ENCODE measurements around the gene GDF10. TPM values are rescaled to one million over a fixed set of nuclear protein-coding genes. Genes with fewer than 3 reads are reported as not detected.
A peak's percentile ranks its signal among the peaks of the same experiment; 100 is the strongest.

Gene GDF10
- total RNA-seq, 1 donor from 2014 or later = 1.7 TPM

DNA sequence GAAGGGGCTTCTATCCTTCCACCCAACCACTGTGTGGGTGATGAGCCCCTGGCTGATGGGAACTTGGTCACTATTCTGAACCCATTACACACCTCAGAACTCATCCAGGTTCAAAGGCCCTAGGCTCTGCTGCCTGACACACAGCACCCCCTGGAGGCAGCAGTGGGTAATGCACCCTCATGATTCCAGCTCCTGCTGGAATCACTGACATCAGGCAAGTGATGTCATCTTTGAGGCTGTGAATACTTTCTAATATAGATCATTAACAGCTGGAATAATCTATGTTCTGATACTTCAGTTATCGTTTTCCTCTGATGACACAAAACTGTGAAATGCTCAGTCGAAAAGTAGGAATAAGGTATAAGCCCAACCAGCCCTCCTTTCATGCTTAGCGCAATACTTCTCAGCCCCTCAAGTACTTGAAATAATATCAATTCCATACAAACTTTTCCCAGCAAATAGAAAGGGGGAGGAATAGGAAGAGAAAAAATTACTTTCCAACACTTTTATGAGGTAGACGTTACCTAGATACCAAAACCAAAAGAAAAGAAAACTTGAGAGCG is 40.7 kb downstream of the GDF10 start:
- peak; percentile 77 for DNase-seq (ENCODE audit: low spot score)
- intact Hi-C loops (cut with DNase I) = no loop called here

DNA sequence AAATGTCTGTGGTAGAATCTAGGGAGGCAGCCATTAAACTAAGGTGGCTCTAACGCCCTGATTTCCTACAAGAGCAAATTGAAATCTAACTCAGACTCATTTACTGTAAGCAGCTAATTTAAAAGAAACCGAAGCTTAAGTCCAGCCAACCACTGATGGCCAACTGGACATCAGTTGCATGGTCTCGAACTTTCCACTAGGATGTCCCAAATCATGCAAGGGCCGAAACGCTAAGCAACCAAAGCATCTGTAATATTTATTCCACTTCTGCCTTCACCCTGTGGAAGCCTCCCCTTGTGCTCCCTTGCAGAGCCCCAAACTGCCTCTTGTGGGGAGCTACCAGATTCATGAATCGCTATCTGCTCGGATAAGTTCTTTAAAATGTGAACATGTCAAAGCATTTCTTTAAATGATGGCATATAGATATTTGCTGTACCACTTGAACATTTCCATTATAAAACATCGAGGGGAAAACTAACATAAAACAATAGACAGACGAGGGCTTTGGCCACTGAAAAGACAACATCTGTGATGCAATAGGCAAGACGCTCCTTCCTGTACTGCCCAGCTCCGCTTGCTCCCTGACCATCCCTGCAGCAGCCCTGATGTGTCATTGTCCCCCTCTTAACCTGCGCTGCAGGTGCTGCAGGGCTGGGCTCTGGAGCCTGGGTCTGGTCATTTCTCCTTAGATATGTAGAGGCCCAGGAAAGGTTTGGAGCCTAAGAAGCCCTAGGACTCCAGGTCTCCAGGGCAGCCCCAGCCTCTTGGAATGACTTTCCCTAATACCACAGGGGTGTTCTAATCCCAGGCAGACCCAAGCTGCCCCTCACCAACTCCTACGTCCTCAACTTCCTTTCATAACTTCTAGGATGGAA is 45.2 kb downstream of the GDF10 start:
- peak; percentile 61 for DNase-seq (ENCODE audit: low spot score)
- intact Hi-C loops (cut with DNase I) = no loop called here

GRCh38 chr10:47346581-47347302 is 46.7 kb downstream of the GDF10 start:
- intact Hi-C loops (cut with DNase I) = no loop called here
- DNase-seq (ENCODE audit: low spot score) = peak; percentile 63

DNA sequence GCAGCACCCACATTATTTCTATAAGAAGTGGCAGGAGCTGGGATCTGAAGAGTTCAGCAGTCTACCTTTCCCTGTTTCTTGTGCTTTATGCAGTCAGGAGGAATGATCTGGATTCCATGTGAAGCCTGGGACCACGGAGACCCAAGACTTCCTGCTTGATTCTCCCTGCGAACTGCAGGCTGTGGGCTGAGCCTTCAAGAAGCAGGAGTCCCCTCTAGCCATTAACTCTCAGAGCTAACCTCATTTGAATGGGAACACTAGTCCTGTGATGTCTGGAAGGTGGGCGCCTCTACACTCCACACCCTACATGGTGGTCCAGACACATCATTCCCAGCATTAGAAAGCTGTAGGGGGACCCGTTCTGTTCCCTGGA is 47.3 kb downstream of the GDF10 start:
- DNase-seq (ENCODE audit: low spot score) = peak; percentile 36
- intact Hi-C loops (cut with DNase I) = no loop called here

DNA sequence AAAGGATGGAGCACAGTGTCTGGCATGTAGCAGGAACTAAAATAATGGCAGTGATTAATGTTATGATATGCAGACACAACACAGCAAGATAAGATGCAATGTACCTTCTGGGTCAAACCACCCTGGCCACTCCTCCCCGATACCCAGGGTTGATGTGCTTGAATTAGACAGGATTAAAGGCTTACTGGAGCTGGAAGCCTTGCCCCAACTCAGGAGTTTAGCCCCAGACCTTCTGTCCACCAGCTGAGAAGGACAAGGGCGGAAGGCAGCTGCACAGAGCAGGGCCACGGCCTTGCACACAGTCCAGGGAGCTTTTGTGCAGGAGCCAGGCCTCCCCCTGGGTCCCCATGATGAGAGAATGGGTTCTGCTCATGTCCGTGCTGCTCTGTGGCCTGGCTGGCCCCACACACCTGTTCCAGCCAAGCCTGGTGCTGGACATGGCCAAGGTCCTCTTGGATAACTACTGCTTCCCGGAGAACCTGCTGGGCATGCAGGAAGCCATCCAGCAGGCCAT is 48.2 kb downstream of the GDF10 start, which contains the start of gene RBP3:
RBP3 (plus strand) TSS at position 226 of the 514 bp plus-strand sequence; CDS start at position 348, 122 bp downstream.
- peak; percentile 20 for DNase-seq (ENCODE audit: low spot score)
- intact Hi-C loops (cut with DNase I) = no loop called here

- peak; percentile 67 for DNase-seq (ENCODE audit: low spot score)
- intact Hi-C loops (cut with DNase I) = no loop called here
Observed at GRCh38 chr10:47348661-47349470, 48.9 kb downstream of the GDF10 start.

DNA sequence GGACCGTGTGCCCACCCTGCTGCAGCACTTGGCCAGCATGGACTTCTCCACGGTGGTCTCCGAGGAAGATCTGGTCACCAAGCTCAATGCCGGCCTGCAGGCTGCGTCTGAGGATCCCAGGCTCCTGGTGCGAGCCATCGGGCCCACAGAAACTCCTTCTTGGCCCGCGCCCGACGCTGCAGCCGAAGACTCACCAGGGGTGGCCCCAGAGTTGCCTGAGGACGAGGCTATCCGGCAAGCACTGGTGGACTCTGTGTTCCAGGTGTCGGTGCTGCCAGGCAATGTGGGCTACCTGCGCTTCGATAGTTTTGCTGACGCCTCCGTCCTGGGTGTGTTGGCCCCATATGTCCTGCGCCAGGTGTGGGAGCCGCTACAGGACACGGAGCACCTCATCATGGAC is 49.5 kb downstream of the GDF10 start:
- DNase-seq (ENCODE audit: low spot score) = peak; percentile 69
- intact Hi-C loops (cut with DNase I) = no loop called here

DNA sequence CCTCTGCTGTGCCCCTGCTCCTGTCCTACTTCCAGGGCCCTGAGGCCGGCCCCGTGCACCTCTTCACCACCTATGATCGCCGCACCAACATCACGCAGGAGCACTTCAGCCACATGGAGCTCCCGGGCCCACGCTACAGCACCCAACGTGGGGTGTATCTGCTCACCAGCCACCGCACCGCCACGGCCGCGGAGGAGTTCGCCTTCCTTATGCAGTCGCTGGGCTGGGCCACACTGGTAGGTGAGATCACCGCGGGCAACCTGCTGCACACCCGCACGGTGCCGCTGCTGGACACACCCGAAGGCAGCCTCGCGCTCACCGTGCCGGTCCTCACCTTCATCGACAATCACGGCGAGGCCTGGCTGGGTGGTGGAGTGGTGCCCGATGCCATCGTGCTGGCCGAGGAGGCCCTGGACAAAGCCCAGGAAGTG is 50.0 kb downstream of the GDF10 start:
- intact Hi-C loops (cut with DNase I) = no loop called here
- peak; percentile 66 for DNase-seq (ENCODE audit: low spot score)

GRCh38 chr10:47350671-47351640 is 51.0 kb downstream of the GDF10 start:
- intact Hi-C loops (cut with DNase I) = no loop called here
- DNase-seq (ENCODE audit: low spot score) = peak; percentile 64

DNA sequence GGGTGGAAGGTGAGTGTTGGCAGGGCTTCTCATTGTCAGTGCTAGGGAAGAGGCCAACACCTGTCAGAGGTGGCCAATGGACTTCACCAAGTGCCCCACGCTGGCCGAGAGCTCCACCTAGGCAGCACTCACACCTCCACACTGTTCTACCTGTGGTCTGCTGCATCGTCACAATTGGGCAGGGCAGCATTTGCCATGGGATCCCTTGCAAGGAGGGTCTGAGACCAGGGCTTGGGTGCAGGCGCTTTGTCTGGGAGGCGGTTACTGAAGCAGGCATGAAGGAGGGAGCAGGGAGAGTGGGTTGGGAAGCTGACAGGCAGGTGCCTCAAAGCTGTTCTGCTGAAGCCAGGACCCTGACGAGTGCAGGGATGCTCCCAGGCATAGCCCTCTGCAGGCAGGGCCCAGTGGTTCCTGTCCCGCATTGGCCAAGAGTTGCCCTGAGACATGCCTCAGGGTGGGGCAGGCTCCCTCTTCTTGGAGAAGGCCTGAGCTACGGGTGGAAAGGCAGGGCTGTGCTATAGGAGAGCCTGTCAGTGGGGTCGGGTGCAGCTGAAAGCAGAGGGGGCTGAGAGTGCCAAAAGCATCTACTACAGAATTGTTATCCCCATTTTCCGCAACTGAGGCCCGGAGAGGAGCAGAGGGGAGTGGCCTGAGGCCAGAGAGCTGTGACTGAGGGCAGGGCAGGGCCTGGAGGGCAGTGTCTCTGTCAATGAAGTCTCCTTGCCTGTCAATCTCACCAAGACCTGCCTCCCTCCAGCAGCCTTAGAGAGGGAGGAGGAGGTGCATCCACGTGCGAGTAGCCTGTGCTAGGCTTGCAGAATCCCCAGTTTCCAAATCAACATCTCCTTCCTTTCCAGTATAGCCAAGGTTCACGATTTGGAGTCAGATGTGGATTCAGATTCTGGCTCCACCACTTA is 52.2 kb downstream of the GDF10 start:
- intact Hi-C loops (cut with DNase I) = no loop called here
- peak; percentile 68 for DNase-seq (ENCODE audit: low spot score)

GRCh38 chr10:47353351-47353750 is 53.4 kb downstream of the GDF10 start:
- peak; percentile 69 for DNase-seq (ENCODE audit: low spot score)
- intact Hi-C loops (cut with DNase I) = no loop called here

GRCh38 chr10:47354165-47354564 is 54.2 kb downstream of the GDF10 start:
- DNase-seq (ENCODE audit: low spot score) = peak; percentile 35
- intact Hi-C loops (cut with DNase I) = no loop called here

DNA sequence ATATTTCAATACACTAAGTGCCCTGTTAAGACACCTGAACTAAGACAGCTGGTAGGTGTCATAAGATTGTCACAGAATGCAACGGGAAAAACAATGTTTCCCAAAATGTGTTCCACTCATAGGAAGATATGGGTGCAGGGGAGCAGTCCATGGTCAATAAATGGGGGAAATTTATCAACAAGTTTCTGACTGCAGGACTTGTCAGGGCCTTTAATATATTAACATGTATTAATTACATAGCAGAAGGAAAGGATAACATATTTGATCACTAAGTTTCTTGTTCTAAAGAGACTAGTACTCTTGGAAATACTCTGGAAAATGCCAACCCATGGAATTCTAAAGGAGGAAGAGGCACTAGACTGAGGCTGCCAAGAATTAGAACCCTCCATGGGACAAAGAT is 54.9 kb downstream of the GDF10 start:
- intact Hi-C loops (cut with DNase I) = no loop called here
- DNase-seq (ENCODE audit: low spot score) = no peak

- DNase-seq (ENCODE audit: low spot score) = peak; percentile 20
- intact Hi-C loops (cut with DNase I) = no loop called here
Observed at GRCh38 chr10:47356708-47357107, 56.7 kb downstream of the GDF10 start.

- peak; percentile 61 for DNase-seq (ENCODE audit: low spot score)
Observed at GRCh38 chr10:47357131-47357582, 57.2 kb downstream of the GDF10 start.

DNA sequence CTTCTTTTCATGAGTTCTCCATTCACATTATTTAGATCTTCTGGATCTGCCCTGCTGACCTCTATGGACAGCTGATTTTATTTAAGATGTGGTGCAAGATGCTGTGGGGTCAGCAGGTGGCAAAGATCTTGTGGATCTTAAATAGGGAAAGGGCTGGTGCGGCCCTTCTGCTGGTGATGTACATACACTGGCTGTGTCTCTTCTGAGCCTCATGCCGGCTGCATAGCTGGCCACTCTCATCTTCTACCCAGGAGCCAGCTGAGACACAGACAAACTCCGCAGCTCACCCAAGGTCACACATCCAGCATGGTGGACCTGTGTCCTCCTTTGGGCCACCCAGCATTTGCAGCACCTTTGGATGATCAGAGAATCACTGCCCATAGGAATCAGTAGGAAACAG is 57.9 kb downstream of the GDF10 start:
- intact Hi-C loops (cut with DNase I) = no loop called here

More at GRCh38 chr10:47357131-47357582, 57.2 kb downstream of the GDF10 start:
- intact Hi-C loops (cut with DNase I) = no loop called here

DNA sequence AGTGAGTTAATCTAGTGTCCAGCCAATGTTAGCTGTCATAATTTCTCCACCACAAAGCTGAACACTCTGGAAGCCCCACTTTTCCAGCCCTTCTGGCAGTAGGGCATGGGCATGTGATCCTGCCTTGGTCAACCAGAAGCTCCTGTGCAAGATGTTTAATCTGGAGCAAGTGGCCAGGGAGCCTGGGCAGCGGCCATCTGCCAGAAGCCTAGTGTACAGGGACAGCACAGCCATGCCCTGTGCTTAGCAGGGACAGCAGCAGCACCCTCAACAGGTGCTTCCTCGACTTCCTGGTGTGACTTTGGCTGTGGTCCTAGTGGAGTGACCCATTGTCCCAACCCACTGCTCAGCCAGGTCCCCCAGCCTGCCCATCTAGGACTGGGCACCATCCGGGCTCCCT is 58.5 kb downstream of the GDF10 start:
- intact Hi-C loops (cut with DNase I) = no loop called here
- DNase-seq (ENCODE audit: low spot score) = peak; percentile 59

More for the DNA sequence above, 57.9 kb downstream of the GDF10 start:
- peak; percentile 27 for DNase-seq (ENCODE audit: low spot score)
